Right kidney (tissue), 9 donors: ENCODE results near the gene CCDC134.

Source experiments
- DNase-seq: peaks from one replicate; pipeline ENCODE4 v3.0.0-alpha.2; 2016
- long read RNA-seq, 8 donors: transcript quantifications; one replicate each; lab custom pipeline, GENCODE V29; 2026

CCDC134 gene
- long read RNA-seq, donor 1, partial matches to known transcripts = 5 of 8 reads
- long read RNA-seq, donor 1, other reads (novel, unspliced or antisense) = 0 of 8 reads
- long read RNA-seq, donor 2, partial matches to known transcripts = 0 of 2 reads
- long read RNA-seq, donor 2, other reads (novel, unspliced or antisense) = 0 of 2 reads
- long read RNA-seq, donor 3, partial matches to known transcripts = 0 of 1 reads
- long read RNA-seq, donor 3, other reads (novel, unspliced or antisense) = 0 of 1 reads
- long read RNA-seq, donor 4, partial matches to known transcripts = 0 of 4 reads
- long read RNA-seq, donor 4, other reads (novel, unspliced or antisense) = 0 of 4 reads
- long read RNA-seq, donor 5, partial matches to known transcripts = 0 of 3 reads
- long read RNA-seq, donor 5, other reads (novel, unspliced or antisense) = 0 of 3 reads
- long read RNA-seq, donor 6, partial matches to known transcripts = 0 of 1 reads
- long read RNA-seq, donor 6, other reads (novel, unspliced or antisense) = 0 of 1 reads
- long read RNA-seq, donor 7, partial matches to known transcripts = 0 of 1 reads
- long read RNA-seq, donor 7, other reads (novel, unspliced or antisense) = 0 of 1 reads
- long read RNA-seq, donor 8, partial matches to known transcripts = 0 of 2 reads
- long read RNA-seq, donor 8, other reads (novel, unspliced or antisense) = 0 of 2 reads

- peak; percentile 83 for DNase-seq
Measured at GRCh38 chr22:41800348-41801146, at the start of gene CCDC134. CCDC134 (plus strand) TSS chr22:41800679; CDS start chr22:41808891, 8,212 bp downstream.

- no peak for DNase-seq
Measured at GRCh38 chr22:41752011-41752970, 48.2 kb upstream of the CCDC134 start.

GRCh38 chr22:41753984-41754383 is 46.5 kb upstream of the CCDC134 start:
- DNase-seq = no peak

GRCh38 chr22:41757502-41757901 is 43.0 kb upstream of the CCDC134 start:
- DNase-seq = no peak

GRCh38 chr22:41758231-41758630 is 42.2 kb upstream of the CCDC134 start:
- no peak for DNase-seq

- DNase-seq = no peak
Measured at GRCh38 chr22:41762980-41763779, 37.3 kb upstream of the CCDC134 start.

GRCh38 chr22:41766476-41766875 is 34.0 kb upstream of the CCDC134 start:
- DNase-seq = no peak

- DNase-seq = no peak
Measured at GRCh38 chr22:41768430-41768829, 32.0 kb upstream of the CCDC134 start.

- no peak for DNase-seq
Measured at GRCh38 chr22:41770715-41771468, 29.6 kb upstream of the CCDC134 start.

- no peak for DNase-seq
Measured at GRCh38 chr22:41772198-41772597, 28.3 kb upstream of the CCDC134 start.

GRCh38 chr22:41772645-41773044 is 27.8 kb upstream of the CCDC134 start:
- no peak for DNase-seq

GRCh38 chr22:41775338-41775737 is 25.1 kb upstream of the CCDC134 start:
- no peak for DNase-seq

- DNase-seq = no peak
Measured at GRCh38 chr22:41775976-41776375, 24.5 kb upstream of the CCDC134 start.

GRCh38 chr22:41776381-41776780 is 24.1 kb upstream of the CCDC134 start:
- no peak for DNase-seq

GRCh38 chr22:41777749-41778425 is 22.6 kb upstream of the CCDC134 start:
- DNase-seq = no peak

- no peak for DNase-seq
Measured at GRCh38 chr22:41779929-41780505, 20.5 kb upstream of the CCDC134 start.

GRCh38 chr22:41780746-41781505 is 19.6 kb upstream of the CCDC134 start:
- no peak for DNase-seq

GRCh38 chr22:41781507-41781906 is 19.0 kb upstream of the CCDC134 start:
- no peak for DNase-seq
